Hepatocyte (in vitro differentiated cells): ENCODE results near the gene ALB.
"Not testable (repeated sequence)": the region's sequence is repeated elsewhere in the genome, so short reads cannot be mapped to it uniquely, and the experiment has no call there.

Experiments
- CTCF ChIP-seq: fragments of 200-600 bp; sonication (generic); IDR thresholded peaks from 2 replicates; pipeline ENCODE4 v1.5.1; 2016; ENCODE audit warnings: antibody characterized with exemption, mild to moderate bottlenecking; ENCODE audit not compliant: poor library complexity
- EZH2 ChIP-seq: fragments of 200-600 bp; sonication (generic); IDR thresholded peaks from 2 replicates; pipeline ENCODE4 v1.6.1; 2016; ENCODE audit warnings: antibody characterized with exemption, mild to moderate bottlenecking, borderline replicate concordance

GRCh38 chr4:73369506-73370199 lies 34.4 kb upstream of the ALB start:
- TF ChIP-seq CTCF, EZH2: not testable (repeated sequence)
